Omental fat pad (tissue), 4 donors: ENCODE results near the gene MTHFR. TPM values are rescaled to one million over a fixed set of nuclear protein-coding genes. Genes with fewer than 3 reads are reported as not detected.

Experiments used
- ATAC-seq: fragments of 150-250 bp; one replicate; pipeline ENCODE4 v1.9.1; 2016; ENCODE audit warnings: mild to moderate bottlenecking, moderate library complexity; ENCODE audit not compliant: low FRiP score
- DNase-seq: peaks from one replicate; pipeline ENCODE4 v3.0.0-alpha.2; 2019; ENCODE audit warnings: low spot score
- total RNA-seq, 4 donors: library from RNA; depleted of rRNA; stranded (reverse); fragments of >200 nt; gene quantifications; one replicate each; pipeline ENCODE4 v1.1.0, GENCODE V29; 2016
- TF ChIP-seq, protein P1 (sequence below), 3 donors: fragments of 450-650 bp; IDR thresholded peaks; one replicate each; pipeline ENCODE4 v1.5.1; 2016 to 2017; ENCODE audit warnings: antibody characterized with exemption in 3 of 3, mild to moderate bottlenecking in 3 of 3, moderate library complexity in 2 of 3

The MTHFR gene
- 10 to 100 TPM; 28.9 to 44.8 (median 36.0) TPM for total RNA-seq

DNA sequence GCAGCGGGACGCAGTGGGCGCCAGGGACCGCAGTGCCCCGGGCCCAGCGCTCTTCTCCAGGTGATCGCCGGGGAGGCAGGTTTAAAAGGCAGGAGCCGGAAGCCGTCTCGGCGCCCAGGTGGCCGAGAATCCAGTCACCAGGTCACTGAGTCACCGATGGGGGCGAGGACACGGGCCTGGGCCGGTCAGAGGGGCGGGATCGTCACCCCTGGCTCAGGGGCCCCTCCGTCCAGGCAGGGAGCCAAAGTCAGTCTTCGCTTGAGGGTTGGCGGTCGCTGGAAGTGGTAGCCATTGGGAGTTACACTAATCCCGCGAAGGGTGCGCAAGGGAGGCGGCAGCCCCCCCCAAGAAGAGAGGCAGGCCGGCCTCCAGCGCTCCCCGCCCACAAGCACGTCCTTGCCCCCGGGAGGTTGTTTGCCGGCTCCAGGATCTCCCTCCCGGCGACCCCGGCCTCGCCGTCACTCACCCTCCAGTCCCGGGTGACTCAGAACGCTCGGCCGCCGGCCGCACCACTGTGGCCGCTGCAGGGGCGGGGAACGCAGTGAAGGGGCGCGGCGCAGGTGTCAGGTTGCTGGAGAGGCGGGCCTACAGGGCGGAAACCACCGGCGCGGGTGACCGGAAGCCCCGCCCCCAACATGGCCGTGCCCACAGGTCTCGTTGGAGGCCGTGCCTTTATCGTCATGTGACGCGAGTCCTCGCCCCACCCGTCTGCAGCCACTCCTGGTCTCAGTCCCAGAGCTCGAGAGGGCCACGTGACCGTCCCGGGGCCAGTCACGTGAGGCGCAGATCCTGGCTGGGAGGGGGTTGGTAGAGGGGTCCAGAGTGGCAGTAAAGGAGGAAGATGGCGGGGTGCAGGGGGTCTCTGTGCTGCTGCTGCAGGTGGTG lies at the start of gene MTHFR, which contains the start of gene CLCN6:
TSS of gene MTHFR (minus strand) at position 543 of the 885 bp plus-strand sequence. CDS start 2,848 bp downstream, outside the sequence.
TSS of gene CLCN6 (plus strand) at position 770 of the 885 bp plus-strand sequence. CDS start at position 842, 72 bp downstream.
- peak; percentile 94 for DNase-seq
- ATAC-seq, result peak; percentile 90
- TF ChIP-seq, protein P1, sequence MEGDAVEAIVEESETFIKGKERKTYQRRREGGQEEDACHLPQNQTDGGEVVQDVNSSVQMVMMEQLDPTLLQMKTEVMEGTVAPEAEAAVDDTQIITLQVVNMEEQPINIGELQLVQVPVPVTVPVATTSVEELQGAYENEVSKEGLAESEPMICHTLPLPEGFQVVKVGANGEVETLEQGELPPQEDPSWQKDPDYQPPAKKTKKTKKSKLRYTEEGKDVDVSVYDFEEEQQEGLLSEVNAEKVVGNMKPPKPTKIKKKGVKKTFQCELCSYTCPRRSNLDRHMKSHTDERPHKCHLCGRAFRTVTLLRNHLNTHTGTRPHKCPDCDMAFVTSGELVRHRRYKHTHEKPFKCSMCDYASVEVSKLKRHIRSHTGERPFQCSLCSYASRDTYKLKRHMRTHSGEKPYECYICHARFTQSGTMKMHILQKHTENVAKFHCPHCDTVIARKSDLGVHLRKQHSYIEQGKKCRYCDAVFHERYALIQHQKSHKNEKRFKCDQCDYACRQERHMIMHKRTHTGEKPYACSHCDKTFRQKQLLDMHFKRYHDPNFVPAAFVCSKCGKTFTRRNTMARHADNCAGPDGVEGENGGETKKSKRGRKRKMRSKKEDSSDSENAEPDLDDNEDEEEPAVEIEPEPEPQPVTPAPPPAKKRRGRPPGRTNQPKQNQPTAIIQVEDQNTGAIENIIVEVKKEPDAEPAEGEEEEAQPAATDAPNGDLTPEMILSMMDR (IDR thresholded peaks at IDR 0.05), result no peak

DNA sequence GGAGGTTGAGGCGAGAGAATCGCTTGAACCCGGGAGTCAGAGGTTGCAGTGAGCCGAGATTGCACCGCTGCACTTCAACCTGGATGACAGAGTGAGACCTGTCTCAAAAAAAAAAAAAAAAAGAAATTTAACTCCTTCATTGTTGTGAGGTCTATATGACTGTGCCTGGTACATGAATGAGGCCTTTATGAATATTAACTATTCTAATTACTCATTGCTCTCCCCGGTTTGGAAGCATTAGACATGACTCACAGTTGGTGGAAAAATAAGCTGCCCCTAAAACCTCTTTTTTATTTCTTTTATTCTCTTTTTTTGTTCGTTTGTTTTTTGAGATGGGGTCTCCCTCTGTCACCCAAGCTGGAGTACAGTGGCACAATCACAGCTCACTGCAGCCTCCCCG lies 49.7 kb upstream of the MTHFR start:
- ATAC-seq, result no peak

DNA sequence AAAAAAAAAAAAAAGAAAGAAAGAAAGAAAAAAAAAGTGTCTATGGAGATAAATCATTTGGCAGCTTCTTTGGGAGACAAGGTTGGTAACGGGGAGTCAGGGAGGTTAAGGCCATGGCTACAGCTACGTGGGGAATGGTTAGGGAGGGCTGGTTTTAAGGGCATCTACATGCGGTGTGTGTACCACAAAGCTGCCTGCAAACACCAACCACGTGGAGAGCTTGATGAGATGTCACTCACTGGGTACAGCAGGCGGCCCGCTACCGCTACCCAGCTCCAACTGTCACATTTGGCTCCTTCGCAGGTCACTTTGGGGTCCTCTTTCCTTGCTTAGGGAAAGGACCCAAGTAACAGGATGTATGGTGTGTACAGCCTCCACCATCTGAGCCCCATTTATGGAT lies 48.8 kb upstream of the MTHFR start:
- ATAC-seq, result no peak

More for the DNA sequence above, 49.7 kb upstream of the MTHFR start:
- no peak for DNase-seq
- TF ChIP-seq, protein P1 (IDR thresholded peaks at IDR 0.05), result no peak

DNA sequence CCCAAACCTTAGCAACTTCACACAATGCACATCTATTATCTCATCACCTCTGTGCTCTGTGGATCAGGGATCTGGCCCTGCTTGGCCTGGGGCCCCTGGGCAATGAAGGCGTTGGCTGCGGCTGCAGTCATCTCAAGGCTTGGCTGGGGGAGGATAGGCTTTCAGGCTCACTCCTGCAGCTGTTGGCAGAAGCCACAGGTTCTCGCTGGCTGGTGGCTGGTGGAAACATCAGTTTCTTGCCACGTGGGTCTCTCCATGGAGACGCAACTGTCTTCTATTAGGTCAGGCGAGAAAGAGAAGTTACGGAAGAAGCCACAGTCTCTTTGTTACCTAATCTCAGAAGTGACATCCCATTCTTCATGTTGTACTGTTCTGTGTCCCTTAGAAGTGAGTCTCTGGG lies 45.4 kb upstream of the MTHFR start:
- ATAC-seq (no peak), DNase-seq (no peak)
- TF ChIP-seq, protein P1 (IDR thresholded peaks at IDR 0.05), result no peak

More for the DNA sequence above, 48.8 kb upstream of the MTHFR start:
- DNase-seq, result no peak
- TF ChIP-seq, protein P1 (IDR thresholded peaks at IDR 0.05), result no peak

DNA sequence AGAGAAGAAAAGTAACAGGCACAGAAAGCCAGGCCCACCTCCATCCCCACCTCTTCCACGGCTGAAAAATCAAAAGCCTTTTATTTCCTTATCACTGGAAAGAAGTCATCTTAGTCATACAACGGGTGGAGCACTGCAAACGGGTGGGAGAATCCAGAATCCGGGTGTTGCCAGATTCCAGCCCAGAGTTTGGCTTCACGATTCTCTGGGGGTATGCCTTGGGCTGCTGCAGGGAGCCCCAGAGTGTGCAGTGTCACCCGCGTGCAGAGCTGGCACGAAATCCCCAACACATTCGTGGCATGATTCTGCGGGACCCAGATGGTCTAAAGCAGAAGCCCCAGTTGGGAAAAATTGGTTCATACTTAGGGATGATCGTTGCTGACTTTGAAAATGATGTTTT lies 44.4 kb upstream of the MTHFR start:
- TF ChIP-seq, protein P1 (IDR thresholded peaks at IDR 0.05), result no peak
- DNase-seq, result no peak
- no peak for ATAC-seq

DNA sequence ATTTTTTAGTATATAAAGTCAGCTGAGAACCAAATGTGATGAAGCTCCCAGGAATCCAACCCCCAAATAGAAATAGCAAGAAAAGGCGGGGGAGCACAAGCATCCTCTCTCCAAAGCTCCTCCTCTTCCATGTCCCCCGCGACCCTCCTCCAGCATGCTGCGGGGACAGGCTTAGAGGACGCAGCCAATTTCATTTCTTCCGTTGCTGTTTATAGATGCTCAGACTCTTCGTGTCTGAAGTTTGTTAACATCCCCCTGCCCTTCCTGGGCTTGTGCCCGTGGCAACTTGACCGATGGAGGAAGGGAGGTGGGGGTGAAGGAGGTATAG lies 42.6 kb upstream of the MTHFR start:
- no peak for ATAC-seq
- TF ChIP-seq, protein P1 (IDR thresholded peaks at IDR 0.05), result no peak
- DNase-seq, result no peak
